CD4-positive, alpha-beta T cell treated with Interleukin-4 for 1 hour (primary cell): ENCODE data around the gene ATP23.
A peak's percentile ranks its signal among the peaks of the same experiment; 100 is the strongest.

Experiments
- DNase-seq, 2 donors: peaks; one replicate each; pipeline ENCODE4 v3.0.0-alpha.2; 2020 to 2022

ATP23 gene, protein sequence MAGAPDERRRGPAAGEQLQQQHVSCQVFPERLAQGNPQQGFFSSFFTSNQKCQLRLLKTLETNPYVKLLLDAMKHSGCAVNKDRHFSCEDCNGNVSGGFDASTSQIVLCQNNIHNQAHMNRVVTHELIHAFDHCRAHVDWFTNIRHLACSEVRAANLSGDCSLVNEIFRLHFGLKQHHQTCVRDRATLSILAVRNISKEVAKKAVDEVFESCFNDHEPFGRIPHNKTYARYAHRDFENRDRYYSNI

GRCh38 chr12:57941165-57941894, at the start of gene ATP23:
Gene ATP23 (plus strand): TSS chr12:57941567. CDS start chr12:57941702, 135 bp downstream.
- peak; percentile 95 to 96 for DNase-seq

DNA sequence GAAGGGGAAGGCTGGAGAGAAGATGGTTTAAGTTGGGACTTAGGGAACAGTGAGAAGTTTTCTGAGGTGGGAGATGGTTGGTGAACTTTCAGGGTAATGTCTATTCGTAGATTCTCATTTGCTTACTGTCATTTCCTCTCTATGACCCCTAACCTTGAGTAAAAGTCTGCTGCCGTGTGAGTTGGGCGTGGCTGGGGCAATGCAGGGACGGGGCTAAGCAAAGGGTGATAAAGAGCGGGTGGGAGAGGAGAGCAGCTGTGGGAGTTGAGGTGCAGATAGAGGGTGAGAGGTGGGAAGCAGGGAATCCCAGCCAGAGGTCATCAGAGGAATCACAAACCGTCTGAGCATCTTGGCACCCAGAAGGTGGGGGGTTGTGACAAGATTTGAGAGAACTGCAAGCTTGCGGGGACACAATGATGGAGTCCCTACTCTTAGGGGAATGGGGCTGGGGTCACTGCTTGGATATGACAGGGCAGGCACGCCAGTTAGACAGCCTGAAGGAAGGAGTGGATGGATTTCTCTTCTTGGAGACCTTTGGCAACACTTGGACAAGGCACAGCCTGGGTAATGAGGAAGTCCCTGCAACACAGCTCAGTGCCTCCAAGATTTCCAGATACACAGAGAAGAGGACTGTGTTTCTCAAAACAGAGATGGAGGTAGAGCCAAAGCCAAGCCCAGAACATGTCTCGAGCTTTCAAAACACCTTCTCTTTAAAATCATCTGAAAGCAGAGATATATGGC, 49.0 kb upstream of the ATP23 start:
- DNase-seq = no peak

- no peak for DNase-seq
These were observed 47.7 kb upstream of the ATP23 start for GRCh38 chr12:57893431-57894353.

DNA sequence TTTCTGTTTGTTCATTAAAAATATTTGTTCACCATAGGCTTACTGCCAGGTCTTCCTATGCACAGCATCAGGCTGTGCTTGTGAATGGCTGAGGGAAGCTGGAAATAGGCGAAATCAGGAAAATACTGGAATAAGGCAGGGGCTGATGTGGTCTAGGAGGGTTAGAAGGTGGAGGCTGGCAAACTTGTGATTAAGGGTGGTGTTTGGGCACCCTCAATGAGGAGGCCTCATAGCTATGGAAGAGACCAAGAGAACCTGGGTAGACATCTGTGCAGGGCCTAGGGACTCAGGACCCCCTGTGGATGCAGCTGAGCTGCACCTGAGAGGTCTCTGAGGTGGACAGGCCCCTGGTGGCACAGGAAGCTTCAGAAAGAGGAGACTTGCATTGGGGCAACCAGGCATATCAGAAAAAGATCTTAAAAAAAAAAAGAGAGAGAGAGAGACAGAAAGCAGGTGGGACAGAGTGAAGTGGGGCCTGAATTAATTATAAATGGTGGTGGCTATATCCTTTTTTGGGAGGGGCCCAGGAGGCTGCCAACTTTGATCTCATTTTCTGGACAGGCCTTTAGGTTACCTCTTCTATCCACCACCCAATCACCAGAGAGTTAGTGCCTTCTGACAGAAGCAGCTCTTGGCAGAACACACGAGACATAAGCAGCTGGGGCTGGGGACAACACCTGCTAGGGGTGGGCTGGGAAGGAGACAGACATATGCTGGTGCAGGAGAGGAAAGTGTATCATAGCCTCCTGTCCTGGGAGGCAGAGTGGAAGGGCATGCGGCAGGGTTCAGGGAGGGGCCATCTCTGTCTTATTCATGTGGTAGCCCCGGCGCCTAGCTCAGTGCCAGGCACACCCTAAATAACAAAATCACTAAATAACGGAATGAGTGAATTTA, 46.7 kb upstream of the ATP23 start:
- no peak for DNase-seq

- DNase-seq = no peak
These were observed 45.8 kb upstream of the ATP23 start for GRCh38 chr12:57895389-57896114.

DNA sequence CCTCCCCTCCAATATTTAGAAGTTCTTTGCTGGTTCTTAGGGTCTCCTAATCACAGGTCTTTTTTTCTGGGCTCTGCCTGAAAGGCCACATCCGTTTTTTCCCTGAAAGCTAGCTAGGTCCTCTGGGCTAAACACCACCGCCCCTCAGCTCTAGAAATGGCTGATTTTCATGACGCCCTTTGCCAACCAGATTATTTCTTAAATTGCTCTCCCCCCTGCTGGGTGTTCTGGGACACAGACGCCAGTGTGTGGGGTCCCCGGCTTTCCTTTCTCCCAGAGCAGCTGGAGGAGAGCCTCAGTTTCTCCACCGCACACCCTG, 45.3 kb upstream of the ATP23 start:
- DNase-seq = no peak

GRCh38 chr12:57896434-57897201, 44.7 kb upstream of the ATP23 start:
- DNase-seq = no peak

DNA sequence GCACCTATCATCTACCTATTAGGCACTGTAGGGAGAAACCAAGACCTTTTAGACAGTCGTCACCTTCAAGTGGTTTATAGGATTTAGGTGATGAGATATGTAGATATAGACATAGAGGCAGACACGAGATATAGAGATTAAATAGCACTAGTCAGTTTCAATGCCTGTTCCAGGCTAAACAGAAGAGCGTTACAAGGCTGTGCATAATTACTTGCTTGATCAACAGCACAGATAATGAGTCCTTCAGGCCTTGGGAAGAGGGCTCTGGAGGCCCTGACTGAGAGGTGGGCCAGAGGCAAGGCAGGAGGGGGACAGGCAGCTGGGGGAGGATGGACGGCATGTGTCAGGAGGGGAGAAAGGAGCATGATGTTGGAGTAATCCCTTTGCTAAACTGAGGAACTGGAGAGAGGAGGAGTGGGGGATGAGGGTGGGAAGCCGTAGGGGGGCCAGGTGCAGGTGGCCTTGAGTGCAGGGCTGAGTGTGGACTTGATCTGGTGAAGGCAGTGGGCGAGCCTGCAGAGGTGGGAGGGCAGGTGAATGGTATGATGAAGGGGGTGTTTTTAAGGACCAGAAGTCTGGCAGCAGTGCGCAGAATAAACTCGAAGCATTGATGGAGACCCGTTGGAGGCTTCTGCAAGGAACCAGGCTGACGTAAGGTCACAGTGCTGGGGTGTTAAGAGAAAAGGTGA, 43.9 kb upstream of the ATP23 start:
- DNase-seq = no peak

GRCh38 chr12:57898308-57898970, 42.9 kb upstream of the ATP23 start:
- DNase-seq = peak in 1 of 2 donors; percentile 32

- DNase-seq = peak; percentile 87
These were observed 42.2 kb upstream of the ATP23 start for GRCh38 chr12:57899010-57899662.

DNA sequence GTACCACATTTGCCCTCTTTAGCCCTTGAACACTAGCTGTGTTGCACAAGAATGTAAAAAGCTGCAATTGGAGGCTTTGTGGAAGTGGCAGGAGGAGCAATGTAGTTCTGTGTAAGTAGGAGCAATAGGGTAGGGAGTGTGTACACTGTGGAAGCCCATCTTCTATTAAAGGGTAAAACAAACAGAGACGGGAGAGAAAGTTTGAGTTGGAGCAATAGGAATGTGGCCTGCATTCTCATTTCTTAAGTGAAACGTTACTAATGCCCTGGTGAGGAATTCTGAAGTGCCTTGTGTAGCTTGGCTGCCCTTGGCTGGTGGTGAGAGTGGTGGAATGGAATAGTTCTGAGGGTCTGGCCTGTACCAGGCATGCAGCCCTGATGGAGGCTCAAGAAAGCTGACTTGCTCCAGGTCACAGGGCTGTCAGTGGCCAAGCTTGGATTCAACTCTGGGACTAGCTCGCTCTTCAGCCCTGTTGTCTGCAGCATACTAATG, 38.8 kb upstream of the ATP23 start:
- no peak for DNase-seq

DNA sequence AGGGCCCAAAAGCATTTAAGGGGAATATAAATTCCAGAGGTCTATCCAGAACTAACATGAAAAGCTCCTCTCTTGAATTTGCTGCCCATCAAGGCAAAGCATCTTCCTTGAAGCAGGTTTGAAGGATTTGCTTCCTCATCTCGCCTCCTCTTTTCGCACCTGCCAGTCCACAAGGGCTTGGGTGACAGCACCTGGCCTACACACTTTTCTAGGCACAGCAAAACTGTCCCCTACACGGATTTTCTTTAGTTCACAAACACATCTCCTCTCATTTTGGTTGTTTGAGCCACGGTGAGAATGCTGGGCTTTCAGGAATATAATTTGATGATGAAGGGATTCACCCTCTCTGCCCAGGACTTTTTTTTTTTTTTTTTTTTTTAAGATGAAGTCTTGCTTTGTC, 36.9 kb upstream of the ATP23 start:
- no peak for DNase-seq

DNA sequence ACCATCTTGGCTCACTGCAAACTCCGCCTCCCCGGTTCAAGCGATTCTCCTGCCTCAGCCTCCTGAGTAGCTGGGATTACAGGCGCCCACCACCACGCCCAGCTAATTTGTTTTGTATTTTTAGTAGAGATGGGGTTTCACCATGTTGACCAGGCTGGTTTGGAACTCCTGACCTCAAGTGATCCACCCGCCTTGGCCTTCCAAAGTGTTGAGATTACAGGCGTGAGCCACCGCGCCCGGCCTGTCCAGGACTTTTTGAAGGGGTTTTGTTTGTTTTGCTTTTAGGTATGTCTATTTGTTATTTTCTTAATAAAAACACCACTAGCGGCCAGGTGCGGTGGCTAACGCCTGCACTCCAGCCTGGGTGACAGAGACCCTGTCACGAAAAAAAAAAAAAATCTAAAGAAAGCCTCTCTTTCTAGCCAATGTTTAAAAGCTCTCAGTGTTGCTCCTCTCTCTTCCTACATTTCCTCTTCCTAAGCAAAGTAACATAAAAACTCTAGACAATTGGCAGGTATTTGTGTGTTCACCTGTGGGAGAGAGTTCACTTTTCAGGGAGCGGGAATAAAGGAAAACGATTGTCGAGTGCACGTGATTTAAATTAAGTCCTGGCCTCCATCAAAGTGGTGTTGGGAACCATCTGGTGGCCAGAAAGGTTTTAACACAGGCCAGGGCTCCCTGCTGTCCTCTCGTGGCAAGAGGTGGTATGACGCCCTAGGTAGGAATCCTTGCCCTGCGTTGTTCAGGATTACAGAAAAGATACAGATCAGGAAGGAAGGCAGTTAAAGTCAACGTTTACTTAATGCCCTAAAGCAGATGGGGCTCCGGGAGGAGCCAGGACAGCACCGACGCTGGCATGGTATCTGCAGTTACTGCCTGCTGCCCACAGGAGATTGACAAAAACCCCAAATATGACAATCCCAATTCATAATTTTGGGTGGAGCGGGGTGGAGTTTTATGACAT, 36.2 kb upstream of the ATP23 start:
- DNase-seq = peak; percentile 85 to 88

GRCh38 chr12:57905812-57906475, 35.4 kb upstream of the ATP23 start:
- DNase-seq = no peak

- DNase-seq = no peak
These were observed 34.5 kb upstream of the ATP23 start for GRCh38 chr12:57906821-57907220.

GRCh38 chr12:57907281-57907680, 34.1 kb upstream of the ATP23 start:
- no peak for DNase-seq

DNA sequence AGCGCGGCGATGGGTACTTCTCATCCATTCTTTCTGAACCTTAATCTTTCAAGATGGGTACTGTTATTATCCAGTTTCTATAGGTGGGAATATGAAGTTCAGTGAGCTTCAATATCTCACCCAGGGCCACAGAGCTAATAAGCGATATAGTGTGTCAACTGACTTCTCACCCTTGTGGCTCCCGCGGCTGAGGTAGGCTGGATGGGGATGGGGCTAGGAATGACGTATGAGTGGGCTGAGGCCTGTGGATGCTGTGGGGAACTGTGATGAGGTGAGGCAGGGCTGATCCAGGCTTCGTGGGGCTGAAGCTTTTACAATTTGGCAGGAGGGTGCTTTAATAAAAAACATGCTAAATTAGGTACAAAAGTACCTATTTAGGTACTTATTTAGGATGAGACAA, 32.9 kb upstream of the ATP23 start:
- DNase-seq = no peak
